Measurements from ENCODE around the gene GRID1. TPM values are rescaled to one million over a fixed set of nuclear protein-coding genes. Genes with fewer than 3 reads are reported as not detected.

The GRID1 gene
- total RNA-seq, 3 donors from 2014 or later = 0.61 to 1.9 (median 0.87) TPM

- TF ChIP-seq CTCF (IDR thresholded peaks at IDR 0.05) = no peak
- Histone ChIP-seq H3K4me1 (ENCODE audit: low read depth) (no peaks in the 10 kb centered on the region), H3K9me3 (no peaks in the 10 kb centered on the region), H3K36me3 (ENCODE audit: low read depth) (no peaks in the 10 kb centered on the region), H3K4me3 (no peak overlapping the region)
- DNase-seq (no peak), ATAC-seq (no peak)
- intact Hi-C loops (cut with DNase I, micrococcal nuclease) = no loop called here
Measured at GRCh38 chr10:86264481-86265231, 101.9 kb downstream of the GRID1 start.

- TF ChIP-seq CTCF (IDR thresholded peaks at IDR 0.05) = no peak
- DNase-seq (no peak), ATAC-seq (no peak)
- no peaks in the 10 kb centered on the region for H3K9me3 ChIP-seq
- H3K36me3 ChIP-seq (ENCODE audit: low read depth) = no peaks in the 10 kb centered on the region
- intact Hi-C loops (cut with DNase I, micrococcal nuclease) = no loop called here
- H3K4me3 ChIP-seq = no peak overlapping the region
- no peaks in the 10 kb centered on the region for H3K4me1 ChIP-seq (ENCODE audit: low read depth)
Measured at GRCh38 chr10:86263907-86264306, 102.7 kb downstream of the GRID1 start.

GRCh38 chr10:86263209-86263608, 103.4 kb downstream of the GRID1 start:
- Histone ChIP-seq H3K9me3 (no peaks in the 10 kb centered on the region), H3K4me1 (ENCODE audit: low read depth) (no peaks in the 10 kb centered on the region), H3K4me3 (no peak overlapping the region), H3K36me3 (ENCODE audit: low read depth) (no peaks in the 10 kb centered on the region)
- intact Hi-C loops (cut with DNase I, micrococcal nuclease) = no loop called here
- ATAC-seq = no peak
- no peak for DNase-seq
- no peak for TF ChIP-seq CTCF (IDR thresholded peaks at IDR 0.05)

- intact Hi-C loops (cut with DNase I, micrococcal nuclease) = no loop called here
- TF ChIP-seq CTCF (IDR thresholded peaks at IDR 0.05) = no peak
- ATAC-seq = no peak
- DNase-seq = no peak
- Histone ChIP-seq H3K9me3 (no peaks in the 10 kb centered on the region), H3K4me3 (no peak overlapping the region), H3K4me1 (ENCODE audit: low read depth) (no peaks in the 10 kb centered on the region), H3K36me3 (ENCODE audit: low read depth) (no peaks in the 10 kb centered on the region)
Measured at GRCh38 chr10:86262688-86263181, 103.9 kb downstream of the GRID1 start.

- peak; percentile 68 for ATAC-seq
- DNase-seq = peak in 1 of 3 donors; percentile 11
- Histone ChIP-seq H3K36me3 (ENCODE audit: low read depth) (no peaks in the 10 kb centered on the region), H3K4me3 (no peak overlapping the region), H3K9me3 (no peaks in the 10 kb centered on the region), H3K4me1 (ENCODE audit: low read depth) (no peaks in the 10 kb centered on the region)
- intact Hi-C loops (cut with DNase I, micrococcal nuclease) = no loop called here
- TF ChIP-seq CTCF (IDR thresholded peaks at IDR 0.05) = no peak
Measured at GRCh38 chr10:86261941-86262687, 104.5 kb downstream of the GRID1 start.
